Lung (tissue), 12 donors: ENCODE results near the gene NANOGP8. TPM values are rescaled to one million over a fixed set of nuclear protein-coding genes. Genes with fewer than 3 reads are reported as not detected.

Experiments
- ATAC-seq: fragments of 200-7000 bp; cut with Tn5 transposase; one replicate; pipeline ENCODE4 v1.9.1; 2020; ENCODE audit warnings: moderate number of reproducible peaks; ENCODE audit not compliant: insufficient read depth, low FRiP score
- DNase-seq, 3 donors: peaks; one replicate each; pipeline ENCODE4 v3.0.0-alpha.2; 2013 to 2017
- H3K27ac ChIP-seq, 2 donors: one replicate each; pipeline ENCODE4 v1.5.1; 2013; ENCODE audit warnings: mild to moderate bottlenecking in 2 of 2, moderate library complexity in 2 of 2, control low read depth in 1 of 2, inconsistent platforms in 1 of 2, low read depth in 1 of 2, low read length in 1 of 2
- H3K27me3 ChIP-seq, 3 donors: one replicate each; pipeline ENCODE4 v1.5.1; 2013; ENCODE audit warnings: low read length in 2 of 3; ENCODE audit not compliant: control insufficient read depth in 3 of 3, insufficient read depth in 3 of 3
- H3K36me3 ChIP-seq, 4 donors: one replicate each; pipeline ENCODE4 v1.5.1; 2013; ENCODE audit warnings: low read length in 4 of 4, mild to moderate bottlenecking in 1 of 4, moderate library complexity in 1 of 4; ENCODE audit not compliant: control insufficient read depth in 4 of 4, insufficient read depth in 4 of 4
- H3K4me1 ChIP-seq, 5 donors: one replicate each; pipeline ENCODE4 v1.5.1; 2013; ENCODE audit warnings: low read length in 5 of 5, mild to moderate bottlenecking in 2 of 5, moderate library complexity in 1 of 5; ENCODE audit not compliant: control insufficient read depth in 5 of 5, insufficient read depth in 5 of 5
- H3K4me3 ChIP-seq: one replicate; pipeline ENCODE4 v1.5.1; 2013; ENCODE audit warnings: mild to moderate bottlenecking, control low read depth, moderate library complexity
- H3K9ac ChIP-seq, 2 donors: one replicate each; pipeline ENCODE4 v1.5.1; 2013; ENCODE audit warnings: low read length in 2 of 2, control low read depth in 1 of 2; ENCODE audit not compliant: insufficient read depth in 1 of 2
- H3K9me3 ChIP-seq, 4 donors: one replicate each; pipeline ENCODE4 v1.5.1; 2013; ENCODE audit warnings: low read length in 3 of 4, mild to moderate bottlenecking in 1 of 4, moderate library complexity in 1 of 4; ENCODE audit not compliant: control insufficient read depth in 4 of 4, insufficient read depth in 3 of 4
- WGBS, 2 donors: extraction: QIAGEN DNeasy Blood & Tissue Kit; methylation state at CpG; one replicate each; pipeline ENCODE4 v1.1.7; 2013; 5-methylcytosine and 5-hydroxymethylcytosine counted together
- polyA plus RNA-seq, 2 donors: library from polyadenylated mRNA; stranded (reverse); fragments of 200-250 nt; gene quantifications; one replicate each; pipeline ENCODE4 v1.2.1, GENCODE V29; 2013
- total RNA-seq, 2 donors: library from RNA; depleted of rRNA in 1 of 2; stranded (reverse); fragments of >200 nt in 1 of 2; gene quantifications; one replicate each; pipeline ENCODE4 v1.2.1, GENCODE V29; 2014 to 2021
- TF ChIP-seq, protein P1 (sequence below): IDR thresholded peaks from 2 replicates; pipeline ENCODE4 v1.5.1; 2012; ENCODE audit warnings: mild to moderate bottlenecking; ENCODE audit errors: control extremely low read depth, extremely low read depth
- donor health status: control.
- donor health status: control.
- donor health status: Bipolar disorder and iron deficiency.
- donor health status: healthy.
- donor health status: DM: yes; HTN: yes; CAD: no.

Gene NANOGP8
- total and polyA plus RNA-seq, 4 donors: 0.88 to 0.92 TPM; not detected in 2

DNA sequence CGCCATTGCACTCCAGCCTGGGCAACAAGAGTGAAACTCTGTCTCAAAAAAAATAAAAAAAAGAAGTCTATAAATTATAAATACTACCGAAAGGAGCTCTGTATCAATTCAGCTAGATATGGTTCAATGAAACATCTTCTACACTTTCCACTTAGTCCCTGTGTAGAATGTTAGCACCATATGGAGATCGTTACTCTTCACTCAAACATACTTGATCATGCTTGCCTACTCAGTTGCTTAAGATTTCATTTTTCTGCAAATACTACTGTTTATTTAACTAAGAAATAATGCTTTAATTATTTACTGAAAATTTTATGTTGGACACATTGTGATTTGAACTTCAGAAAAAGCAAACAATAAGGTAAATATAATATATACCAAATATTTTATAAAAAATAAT lies 17.1 kb upstream of the NANOGP8 start:
- peaks cover 0 to 16% (median 0%) of the 10 kb centered on the region in 5 donors for H3K4me1 ChIP-seq
- no peak overlapping the region for H3K4me3 ChIP-seq
- ATAC-seq: no peak
- no peaks in the 10 kb centered on the region for H3K9me3 ChIP-seq
- 93 to 94% methylated on average over 3 of the region's 3 CpGs for WGBS, 2 donors
- H3K27ac ChIP-seq: no peak overlapping the region
- no peaks in the 10 kb centered on the region for H3K27me3 ChIP-seq
- no peak overlapping the region for H3K9ac ChIP-seq
- TF ChIP-seq, protein P1, sequence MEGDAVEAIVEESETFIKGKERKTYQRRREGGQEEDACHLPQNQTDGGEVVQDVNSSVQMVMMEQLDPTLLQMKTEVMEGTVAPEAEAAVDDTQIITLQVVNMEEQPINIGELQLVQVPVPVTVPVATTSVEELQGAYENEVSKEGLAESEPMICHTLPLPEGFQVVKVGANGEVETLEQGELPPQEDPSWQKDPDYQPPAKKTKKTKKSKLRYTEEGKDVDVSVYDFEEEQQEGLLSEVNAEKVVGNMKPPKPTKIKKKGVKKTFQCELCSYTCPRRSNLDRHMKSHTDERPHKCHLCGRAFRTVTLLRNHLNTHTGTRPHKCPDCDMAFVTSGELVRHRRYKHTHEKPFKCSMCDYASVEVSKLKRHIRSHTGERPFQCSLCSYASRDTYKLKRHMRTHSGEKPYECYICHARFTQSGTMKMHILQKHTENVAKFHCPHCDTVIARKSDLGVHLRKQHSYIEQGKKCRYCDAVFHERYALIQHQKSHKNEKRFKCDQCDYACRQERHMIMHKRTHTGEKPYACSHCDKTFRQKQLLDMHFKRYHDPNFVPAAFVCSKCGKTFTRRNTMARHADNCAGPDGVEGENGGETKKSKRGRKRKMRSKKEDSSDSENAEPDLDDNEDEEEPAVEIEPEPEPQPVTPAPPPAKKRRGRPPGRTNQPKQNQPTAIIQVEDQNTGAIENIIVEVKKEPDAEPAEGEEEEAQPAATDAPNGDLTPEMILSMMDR: no peak
- DNase-seq: peak in 2 of 3 donors; percentile 88 to 95
- no peaks in the 10 kb centered on the region for H3K36me3 ChIP-seq

DNA sequence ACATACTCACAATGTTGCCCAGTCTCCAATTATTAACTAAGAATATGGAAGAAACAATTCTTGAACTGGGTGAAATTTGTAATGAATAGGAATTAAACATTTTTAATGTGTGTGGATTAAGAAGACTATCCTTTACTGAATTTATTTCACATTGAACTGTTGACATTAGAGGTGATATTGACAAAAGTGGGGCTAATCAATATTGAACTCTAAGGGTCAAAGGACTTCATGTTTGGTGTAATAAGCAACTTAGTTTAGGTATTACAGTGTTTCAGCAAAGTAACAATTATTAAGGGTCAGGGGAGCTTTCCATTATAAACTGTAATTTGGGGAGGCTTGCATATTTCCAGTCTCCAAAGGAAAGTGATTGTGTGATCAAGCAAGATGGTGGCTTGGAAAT lies 16.2 kb upstream of the NANOGP8 start:
- H3K9me3 ChIP-seq: no peaks in the 10 kb centered on the region
- peaks cover 0 to 16% (median 0%) of the 10 kb centered on the region in 5 donors for H3K4me1 ChIP-seq
- no peaks in the 10 kb centered on the region for H3K27me3 ChIP-seq
- H3K27ac ChIP-seq: no peak overlapping the region
- no peak overlapping the region for H3K4me3 ChIP-seq
- no peak overlapping the region for H3K9ac ChIP-seq
- TF ChIP-seq, protein P1: no peak
- DNase-seq (no peak), ATAC-seq (no peak)
- H3K36me3 ChIP-seq: no peaks in the 10 kb centered on the region

DNA sequence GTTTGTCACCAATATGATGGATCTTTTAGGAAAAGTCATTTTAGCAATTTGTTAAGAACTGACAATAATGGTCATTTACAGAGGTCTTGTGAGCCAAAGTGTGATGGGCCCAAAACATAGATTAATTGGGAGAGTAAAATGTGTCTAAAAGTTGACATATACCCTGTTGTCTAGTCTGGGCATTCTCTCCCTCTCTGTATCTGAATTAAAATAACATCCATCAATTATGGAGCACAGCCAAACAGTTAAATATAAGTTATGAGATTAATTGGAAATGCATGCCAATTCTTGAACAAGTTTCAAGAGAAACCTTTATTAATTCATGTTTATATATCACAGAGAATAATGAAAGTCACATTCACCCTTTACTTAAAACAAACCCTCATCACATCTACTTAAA lies 13.6 kb upstream of the NANOGP8 start:
- TF ChIP-seq, protein P1: no peak
- Histone ChIP-seq H3K4me1 (peaks cover 0 to 8% (median 0%) of the 10 kb centered on the region in 5 donors), H3K4me3 (no peak overlapping the region), H3K9me3 (no peaks in the 10 kb centered on the region), H3K9ac (no peak overlapping the region), H3K27ac (no peak overlapping the region), H3K27me3 (no peaks in the 10 kb centered on the region), H3K36me3 (no peaks in the 10 kb centered on the region)
- ATAC-seq (no peak), DNase-seq (no peak)

DNA sequence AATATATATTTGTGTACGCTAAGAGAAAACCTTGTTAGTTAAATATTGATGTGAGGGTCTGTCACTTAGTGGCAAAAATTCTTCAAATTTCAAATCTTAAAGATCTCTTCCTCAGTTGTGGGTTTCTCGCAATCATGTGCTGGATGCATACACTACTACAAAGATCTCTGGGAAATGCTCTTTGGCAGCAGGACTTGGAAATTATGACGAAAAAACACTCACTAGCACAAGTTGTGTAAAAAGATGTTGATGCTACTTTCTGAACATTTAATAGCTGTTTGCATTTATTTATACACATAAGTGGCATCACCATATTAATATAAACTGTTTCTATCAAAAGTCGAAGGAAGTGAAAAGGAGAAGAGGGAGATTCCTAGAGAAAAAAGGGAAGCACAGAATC lies 10.8 kb upstream of the NANOGP8 start:
- no peak overlapping the region for H3K27ac ChIP-seq
- WGBS, 2 donors: 82 to 83% methylated on average over 4 of the region's 4 CpGs
- H3K4me1 ChIP-seq: no peaks in the 10 kb centered on the region
- no peak overlapping the region for H3K9ac ChIP-seq
- DNase-seq (peak in 2 of 3 donors; percentile 64 to 86), ATAC-seq (no peak)
- no peaks in the 10 kb centered on the region for H3K9me3 ChIP-seq
- TF ChIP-seq, protein P1: no peak
- no peak overlapping the region for H3K4me3 ChIP-seq
- no peaks in the 10 kb centered on the region for H3K36me3 ChIP-seq
- no peaks in the 10 kb centered on the region for H3K27me3 ChIP-seq
